GM12875 (cell line): ENCODE measurements around the gene LRRC27.
"Not testable (repeated sequence)": the region's sequence is repeated elsewhere in the genome, so short reads cannot be mapped to it uniquely, and the experiment has no call there.

Source experiments
- H3K4me3 ChIP-seq: one replicate; pipeline ENCODE4 v1.5.1; 2011; ENCODE audit warnings: low read depth, low read length, control low read depth
- CTCF ChIP-seq: IDR thresholded peaks from 2 replicates; pipeline ENCODE4 v1.5.1; 2011; ENCODE audit warnings: low read depth, mild to moderate bottlenecking, control low read depth, inconsistent platforms, low read length, moderate library complexity, borderline replicate concordance; ENCODE audit not compliant: insufficient read depth

The LRRC27 gene

GRCh38 chr10:132350391-132350790, 18.4 kb downstream of the LRRC27 start:
- TF ChIP-seq CTCF = no peak
- H3K4me3 ChIP-seq = no peak overlapping the region

- no peak for TF ChIP-seq CTCF
- H3K4me3 ChIP-seq = no peak overlapping the region
Observed at GRCh38 chr10:132350946-132351345, 19.0 kb downstream of the LRRC27 start.

- no peak overlapping the region for H3K4me3 ChIP-seq
- TF ChIP-seq CTCF = no peak
Observed at GRCh38 chr10:132351611-132352010, 19.6 kb downstream of the LRRC27 start.

GRCh38 chr10:132352462-132353308, 20.7 kb downstream of the LRRC27 start:
- TF ChIP-seq CTCF = peak; percentile 84
- H3K4me3 ChIP-seq = not testable (repeated sequence)

GRCh38 chr10:132353456-132354355, 21.7 kb downstream of the LRRC27 start:
- no peak overlapping the region for H3K4me3 ChIP-seq
- TF ChIP-seq CTCF = no peak

- H3K4me3 ChIP-seq = no peak overlapping the region
- no peak for TF ChIP-seq CTCF
Observed at GRCh38 chr10:132354356-132355094, 22.5 kb downstream of the LRRC27 start.
